ENCODE results near the gene CCDC174.

DNA sequence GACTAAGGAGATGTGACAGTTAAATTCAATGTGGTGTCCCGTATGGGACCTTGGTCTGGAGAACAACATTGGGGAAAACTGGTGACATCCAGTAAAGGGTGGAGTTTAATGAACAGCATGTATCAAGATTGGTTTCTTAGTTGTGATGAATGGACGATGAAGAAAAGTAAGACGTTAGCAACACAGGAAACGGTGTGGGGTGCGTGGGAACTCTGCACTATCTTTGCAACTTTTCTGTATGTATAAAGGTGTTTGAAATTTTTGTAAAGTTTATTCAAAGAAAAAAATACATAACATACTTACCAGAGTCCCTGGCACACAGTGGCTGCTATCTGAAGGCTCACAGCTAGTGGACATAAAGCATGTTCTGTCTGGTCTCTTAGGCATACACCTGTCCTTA lies 6.1 kb upstream of the CCDC174 start:
- TF ChIP-seq SIN3A (IDR thresholded peaks at IDR 0.05; ENCODE audit: borderline replicate concordance, insufficient read depth, low read length) (no peak), POLR2AphosphoS5 (IDR thresholded peaks at IDR 0.05; ENCODE audit: low read depth, low read length) (no peak), TAF1 (IDR thresholded peaks at IDR 0.05; ENCODE audit: borderline replicate concordance, insufficient read depth, low read length) (no peak), REST (IDR thresholded peaks at IDR 0.05; ENCODE audit: insufficient read depth in 1 of 2, low read depth in 2 of 2, low read length in 2 of 2) (no peak), FOXP2 (optimal IDR thresholded peaks at IDR 0.05; ENCODE audit: borderline replicate concordance, extremely low read depth, extremely low read length, insufficient read depth) (no peak)
